SU-DHL-6 (cell line): ENCODE data around the gene ENTPD6.

Experiments
- H2AFZ ChIP-seq: fragments of 200-600 bp; sonication (generic); 2 replicates; pipeline ENCODE4 v1.6.1; 2014; ENCODE audit warnings: low read depth, mild to moderate bottlenecking, moderate library complexity, mixed read lengths, antibody characterized with exemption, low read length; ENCODE audit not compliant: severe bottlenecking
- H3F3A ChIP-seq: fragments of 200-600 bp; shearing (Covaris generic); 2 replicates; pipeline ENCODE4 v1.6.0; 2016; ENCODE audit warnings: antibody characterized with exemption, mild to moderate bottlenecking; ENCODE audit not compliant: insufficient read depth
- H3K27ac ChIP-seq: fragments of 200-600 bp; sonication (generic); 2 replicates; pipeline ENCODE4 v1.5.1; 2016; ENCODE audit warnings: low read depth, mild to moderate bottlenecking, low read length, moderate library complexity, mixed read lengths
- H3K27me3 ChIP-seq: fragments of 200-600 bp; sonication (generic), shearing (Covaris generic); 2 replicates; pipeline ENCODE4 v1.6.0; 2014; ENCODE audit warnings: mild to moderate bottlenecking, low read length
- H3K36me3 ChIP-seq: fragments of 200-600 bp; sonication (generic); 2 replicates; pipeline ENCODE4 v1.6.1; 2014; ENCODE audit warnings: mild to moderate bottlenecking, low read length, mixed read lengths
- H3K4me2 ChIP-seq: fragments of 300-600, 200-600 bp; shearing (Covaris generic), sonication (generic); 2 replicates; pipeline ENCODE4 v1.6.0; 2014; ENCODE audit warnings: low read length, low read depth, mild to moderate bottlenecking; ENCODE audit not compliant: poor library complexity, severe bottlenecking
- H3K4me3 ChIP-seq: fragments of 200-600 bp; sonication (generic); 2 replicates; pipeline ENCODE4 v1.5.1; 2014; ENCODE audit warnings: antibody characterized with exemption, low read length, mild to moderate bottlenecking, mixed read lengths; ENCODE audit not compliant: insufficient read depth, poor library complexity, severe bottlenecking
- H3K79me2 ChIP-seq: fragments of 200-600 bp; sonication (generic); 2 replicates; pipeline ENCODE4 v1.6.1; 2014; ENCODE audit warnings: mild to moderate bottlenecking, low read length, moderate library complexity; ENCODE audit not compliant: insufficient read depth
- H3K9ac ChIP-seq: fragments of 200-600 bp; sonication (generic); 2 replicates; pipeline ENCODE4 v1.7.0; 2014; ENCODE audit warnings: mild to moderate bottlenecking, low read length
- H3K9me2 ChIP-seq: fragments of 200-600 bp; sonication (generic); replicated peaks from 2 replicates; pipeline ENCODE4 v1.6.1; 2014; ENCODE audit warnings: low read length; ENCODE audit not compliant: insufficient read depth
- H3K9me3 ChIP-seq: fragments of 200-600 bp; sonication (generic); 2 replicates; pipeline ENCODE4 v1.6.1; 2014; ENCODE audit warnings: low read length, mixed read lengths; ENCODE audit not compliant: insufficient read depth
- H4K20me1 ChIP-seq: fragments of 200-600 bp; sonication (generic); 2 replicates; pipeline ENCODE4 v1.6.1; 2014; ENCODE audit warnings: low read depth, mild to moderate bottlenecking, antibody characterized with exemption, low read length, moderate library complexity, mixed read lengths
- EZH2phosphoT487 ChIP-seq: fragments of 200-600 bp; sonication (generic), shearing (Covaris generic); conservative IDR thresholded peaks from 2 replicates; pipeline ENCODE4 v1.6.1; 2018; ENCODE audit warnings: mild to moderate bottlenecking, antibody characterized with exemption, low read length, moderate library complexity, mixed read lengths
- TF ChIP-seq, protein P1 (sequence below): fragments of 200-600 bp; sonication (generic); IDR thresholded peaks from one replicate; pipeline ENCODE4 v1.5.1; 2017; ENCODE audit warnings: antibody characterized with exemption, mild to moderate bottlenecking, low read length, moderate library complexity; ENCODE audit not compliant: insufficient read depth, poor library complexity, severe bottlenecking

Gene ENTPD6

DNA sequence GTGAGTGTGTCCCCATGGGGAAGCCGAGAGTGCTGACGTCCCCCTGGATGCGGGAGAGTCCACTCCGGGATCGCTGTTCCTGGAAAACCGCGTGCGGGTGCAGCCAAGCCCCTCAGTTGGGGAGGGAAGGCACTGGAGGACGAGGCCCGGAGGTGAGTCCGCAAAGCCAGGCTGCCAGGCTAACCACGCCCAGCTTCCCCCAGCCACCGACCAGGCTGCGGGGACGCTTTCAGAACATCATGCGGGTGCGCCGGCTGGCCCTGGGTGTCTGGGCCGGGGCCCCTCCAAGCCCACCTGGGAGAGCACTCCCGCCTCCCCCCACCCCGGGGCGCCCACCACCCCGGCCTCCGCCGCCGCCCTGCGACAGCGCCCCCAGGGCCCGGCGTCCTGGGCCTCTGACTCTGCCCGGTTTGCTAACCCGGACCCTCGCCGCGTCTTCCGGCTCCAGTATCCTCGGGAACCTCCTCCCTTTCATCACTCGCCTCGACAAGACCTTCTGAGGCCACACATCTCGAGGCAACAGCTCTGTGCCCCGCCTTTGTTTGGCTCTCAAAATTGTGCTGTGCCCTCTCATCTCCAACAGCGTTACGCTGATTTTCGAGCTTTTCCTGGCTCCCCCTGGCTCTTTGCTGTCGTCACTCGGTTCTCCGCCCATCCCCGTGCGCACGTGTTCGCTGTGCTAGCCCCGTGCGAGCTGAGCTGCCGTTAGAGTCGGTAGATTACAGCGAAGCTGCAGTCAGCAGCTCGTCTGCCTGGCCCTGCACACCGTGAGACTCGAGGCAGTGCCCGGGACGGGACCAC, 47.1 kb upstream of the ENTPD6 start:
- Histone ChIP-seq H4K20me1 (no peaks in the 10 kb centered on the region), H3K27me3 (no peaks in the 10 kb centered on the region), H3K9me2 (no peaks in the 10 kb centered on the region), H3K4me2 (no peak overlapping the region), H3K79me2 (no peaks in the 10 kb centered on the region), H3K9me3 (no peaks in the 10 kb centered on the region), H3K4me3 (no peak overlapping the region), H3K36me3 (no peaks in the 10 kb centered on the region), H2AFZ (no peak overlapping the region), H3K9ac (no peak overlapping the region), H3F3A (no peaks in the 10 kb centered on the region), H3K27ac (no peak overlapping the region)
- no peak for TF ChIP-seq EZH2phosphoT487
- TF ChIP-seq, protein P1, sequence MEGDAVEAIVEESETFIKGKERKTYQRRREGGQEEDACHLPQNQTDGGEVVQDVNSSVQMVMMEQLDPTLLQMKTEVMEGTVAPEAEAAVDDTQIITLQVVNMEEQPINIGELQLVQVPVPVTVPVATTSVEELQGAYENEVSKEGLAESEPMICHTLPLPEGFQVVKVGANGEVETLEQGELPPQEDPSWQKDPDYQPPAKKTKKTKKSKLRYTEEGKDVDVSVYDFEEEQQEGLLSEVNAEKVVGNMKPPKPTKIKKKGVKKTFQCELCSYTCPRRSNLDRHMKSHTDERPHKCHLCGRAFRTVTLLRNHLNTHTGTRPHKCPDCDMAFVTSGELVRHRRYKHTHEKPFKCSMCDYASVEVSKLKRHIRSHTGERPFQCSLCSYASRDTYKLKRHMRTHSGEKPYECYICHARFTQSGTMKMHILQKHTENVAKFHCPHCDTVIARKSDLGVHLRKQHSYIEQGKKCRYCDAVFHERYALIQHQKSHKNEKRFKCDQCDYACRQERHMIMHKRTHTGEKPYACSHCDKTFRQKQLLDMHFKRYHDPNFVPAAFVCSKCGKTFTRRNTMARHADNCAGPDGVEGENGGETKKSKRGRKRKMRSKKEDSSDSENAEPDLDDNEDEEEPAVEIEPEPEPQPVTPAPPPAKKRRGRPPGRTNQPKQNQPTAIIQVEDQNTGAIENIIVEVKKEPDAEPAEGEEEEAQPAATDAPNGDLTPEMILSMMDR, result no peak

DNA sequence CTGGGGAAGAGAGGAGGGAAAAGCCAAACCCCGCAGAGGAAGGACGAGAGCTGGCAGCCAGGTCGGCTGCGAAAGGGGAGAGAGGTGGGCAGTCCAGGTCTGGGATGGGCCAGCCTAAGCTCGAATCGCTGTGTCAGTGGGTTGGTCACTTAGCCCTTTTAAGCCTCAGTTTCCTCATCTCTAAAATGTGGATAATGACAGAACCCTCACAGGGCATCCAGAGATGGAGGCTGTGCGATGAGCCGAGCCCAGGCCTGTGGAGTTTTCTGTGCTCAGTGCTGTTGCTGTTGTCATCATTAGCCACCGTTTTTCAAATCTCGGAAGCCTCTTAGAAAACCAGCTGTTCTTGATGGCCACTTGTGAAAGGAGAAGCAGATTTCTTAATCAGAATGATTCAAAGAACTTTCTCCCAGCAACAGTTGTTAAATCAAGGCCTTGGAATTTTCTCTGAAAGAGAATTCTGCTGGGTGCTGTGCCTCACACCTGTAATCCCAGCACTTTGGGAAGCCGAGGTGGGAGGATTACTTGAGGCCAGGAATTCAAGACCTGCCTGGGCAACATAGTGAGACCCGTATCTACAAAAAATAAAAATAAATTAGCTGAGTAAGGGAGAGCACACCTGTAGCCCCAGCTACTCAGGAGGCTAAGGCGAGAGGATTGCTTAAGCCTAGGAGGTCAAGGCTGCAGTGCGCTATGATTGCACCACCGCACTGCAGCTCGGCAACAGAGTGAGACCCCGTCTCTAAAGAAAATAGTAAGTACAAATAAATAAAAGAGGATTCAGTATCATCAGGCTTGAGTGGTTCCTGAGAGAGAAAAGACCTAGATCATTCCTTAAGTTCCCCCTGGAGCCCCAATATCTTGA, 46.3 kb upstream of the ENTPD6 start:
- no peaks in the 10 kb centered on the region for H3K36me3 ChIP-seq
- no peaks in the 10 kb centered on the region for H3K79me2 ChIP-seq
- H3K9me2 ChIP-seq, result no peaks in the 10 kb centered on the region
- no peak overlapping the region for H3K4me3 ChIP-seq
- H3F3A ChIP-seq, result no peaks in the 10 kb centered on the region
- no peak overlapping the region for H3K4me2 ChIP-seq
- H3K27ac ChIP-seq, result no peak overlapping the region
- no peaks in the 10 kb centered on the region for H3K27me3 ChIP-seq
- H2AFZ ChIP-seq, result no peak overlapping the region
- no peaks in the 10 kb centered on the region for H3K9me3 ChIP-seq
- TF ChIP-seq, protein P1, result no peak
- no peak for TF ChIP-seq EZH2phosphoT487
- no peaks in the 10 kb centered on the region for H4K20me1 ChIP-seq
- H3K9ac ChIP-seq, result no peak overlapping the region

DNA sequence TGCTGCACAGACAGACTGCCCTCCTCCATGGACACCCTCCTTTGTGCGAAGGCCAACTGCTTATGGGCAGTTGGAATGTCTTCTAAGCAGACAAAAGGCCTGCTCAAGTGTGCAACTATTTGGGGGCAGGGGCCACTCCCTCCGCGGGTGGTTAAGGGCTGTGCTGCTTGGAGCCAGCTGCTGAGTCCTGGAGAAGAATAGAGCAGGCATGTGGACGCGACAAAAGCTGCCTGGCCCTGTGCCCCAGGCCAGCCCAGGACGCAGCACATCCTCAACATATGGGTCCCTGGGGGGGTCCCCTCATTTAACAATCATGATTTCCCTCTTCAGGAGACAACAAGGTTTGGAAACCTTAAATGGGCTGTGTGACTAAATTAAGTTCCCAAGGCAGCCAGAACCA, 45.5 kb upstream of the ENTPD6 start:
- Histone ChIP-seq H3K4me3 (no peak overlapping the region), H3K27ac (no peak overlapping the region)

More for the DNA sequence above, 45.5 kb upstream of the ENTPD6 start:
- no peak overlapping the region for H2AFZ ChIP-seq
- no peak overlapping the region for H3K4me2 ChIP-seq
- no peaks in the 10 kb centered on the region for H3K9me2 ChIP-seq
- H3K27me3 ChIP-seq, result no peaks in the 10 kb centered on the region
- no peaks in the 10 kb centered on the region for H3K36me3 ChIP-seq
- no peaks in the 10 kb centered on the region for H3F3A ChIP-seq
- no peak for TF ChIP-seq EZH2phosphoT487
- TF ChIP-seq, protein P1, result no peak
- no peaks in the 10 kb centered on the region for H3K79me2 ChIP-seq
- H4K20me1 ChIP-seq, result no peaks in the 10 kb centered on the region
- no peak overlapping the region for H3K9ac ChIP-seq
- no peaks in the 10 kb centered on the region for H3K9me3 ChIP-seq
